ENCODE data around the gene SMIM8.

The SMIM8 gene

GRCh38 chr6:87364602-87365252 lies 42.3 kb downstream of the SMIM8 start:
- H3K4me3 ChIP-seq (ENCODE audit: low read depth, low read length): no peak overlapping the region
- no peak for TF ChIP-seq CTCF (IDR thresholded peaks at IDR 0.05; ENCODE audit: borderline replicate concordance, insufficient read depth, low read depth, low read length)

GRCh38 chr6:87366072-87366827 lies 43.9 kb downstream of the SMIM8 start:
- H3K4me3 ChIP-seq (ENCODE audit: low read depth, low read length): no peak overlapping the region
- no peak for TF ChIP-seq CTCF (IDR thresholded peaks at IDR 0.05; ENCODE audit: borderline replicate concordance, insufficient read depth, low read depth, low read length)

GRCh38 chr6:87366899-87367298 lies 44.5 kb downstream of the SMIM8 start:
- no peak for TF ChIP-seq CTCF (IDR thresholded peaks at IDR 0.05; ENCODE audit: borderline replicate concordance, insufficient read depth, low read depth, low read length)
- no peak overlapping the region for H3K4me3 ChIP-seq (ENCODE audit: low read depth, low read length)

GRCh38 chr6:87373377-87373776 lies 51.0 kb downstream of the SMIM8 start:
- no peak for TF ChIP-seq CTCF (IDR thresholded peaks at IDR 0.05; ENCODE audit: borderline replicate concordance, insufficient read depth, low read depth, low read length)
- H3K4me3 ChIP-seq (ENCODE audit: low read depth, low read length): no peak overlapping the region

- H3K4me3 ChIP-seq (ENCODE audit: low read depth, low read length): no peak overlapping the region
Observed at GRCh38 chr6:87375315-87375714, 52.9 kb downstream of the SMIM8 start.

GRCh38 chr6:87376643-87377042 lies 54.3 kb downstream of the SMIM8 start:
- H3K4me3 ChIP-seq (ENCODE audit: low read depth, low read length): no peak overlapping the region
- TF ChIP-seq CTCF (IDR thresholded peaks at IDR 0.05; ENCODE audit: borderline replicate concordance, insufficient read depth, low read depth, low read length): no peak

More at GRCh38 chr6:87375315-87375714, 52.9 kb downstream of the SMIM8 start:
- TF ChIP-seq CTCF (IDR thresholded peaks at IDR 0.05; ENCODE audit: borderline replicate concordance, insufficient read depth, low read depth, low read length): no peak

GRCh38 chr6:87378947-87379346 lies 56.6 kb downstream of the SMIM8 start:
- no peak overlapping the region for H3K4me3 ChIP-seq (ENCODE audit: low read depth, low read length)
- TF ChIP-seq CTCF (IDR thresholded peaks at IDR 0.05; ENCODE audit: borderline replicate concordance, insufficient read depth, low read depth, low read length): no peak

Measured in GM12875 (cell line).